SU-DHL-6 (cell line): ENCODE data around the gene MEX3D.
"Not testable (repeated sequence)": the region's sequence is repeated elsewhere in the genome, so short reads cannot be mapped to it uniquely, and the experiment has no call there.

ENCODE experiments used
- H2AFZ ChIP-seq: fragments of 200-600 bp; sonication (generic); 2 replicates; pipeline ENCODE4 v1.6.1; 2014; ENCODE audit warnings: low read depth, mild to moderate bottlenecking, moderate library complexity, mixed read lengths, antibody characterized with exemption, low read length; ENCODE audit not compliant: severe bottlenecking
- H3F3A ChIP-seq: fragments of 200-600 bp; shearing (Covaris generic); 2 replicates; pipeline ENCODE4 v1.6.0; 2016; ENCODE audit warnings: antibody characterized with exemption, mild to moderate bottlenecking; ENCODE audit not compliant: insufficient read depth
- H3K27ac ChIP-seq: fragments of 200-600 bp; sonication (generic); 2 replicates; pipeline ENCODE4 v1.5.1; 2016; ENCODE audit warnings: low read depth, mild to moderate bottlenecking, low read length, moderate library complexity, mixed read lengths
- H3K27me3 ChIP-seq: fragments of 200-600 bp; sonication (generic), shearing (Covaris generic); 2 replicates; pipeline ENCODE4 v1.6.0; 2014; ENCODE audit warnings: mild to moderate bottlenecking, low read length
- H3K36me3 ChIP-seq: fragments of 200-600 bp; sonication (generic); 2 replicates; pipeline ENCODE4 v1.6.1; 2014; ENCODE audit warnings: mild to moderate bottlenecking, low read length, mixed read lengths
- H3K4me2 ChIP-seq: fragments of 300-600, 200-600 bp; shearing (Covaris generic), sonication (generic); 2 replicates; pipeline ENCODE4 v1.6.0; 2014; ENCODE audit warnings: low read length, low read depth, mild to moderate bottlenecking; ENCODE audit not compliant: poor library complexity, severe bottlenecking
- H3K4me3 ChIP-seq: fragments of 200-600 bp; sonication (generic); 2 replicates; pipeline ENCODE4 v1.5.1; 2014; ENCODE audit warnings: antibody characterized with exemption, low read length, mild to moderate bottlenecking, mixed read lengths; ENCODE audit not compliant: insufficient read depth, poor library complexity, severe bottlenecking
- H3K79me2 ChIP-seq: fragments of 200-600 bp; sonication (generic); 2 replicates; pipeline ENCODE4 v1.6.1; 2014; ENCODE audit warnings: mild to moderate bottlenecking, low read length, moderate library complexity; ENCODE audit not compliant: insufficient read depth
- H3K9ac ChIP-seq: fragments of 200-600 bp; sonication (generic); 2 replicates; pipeline ENCODE4 v1.7.0; 2014; ENCODE audit warnings: mild to moderate bottlenecking, low read length
- H3K9me2 ChIP-seq: fragments of 200-600 bp; sonication (generic); replicated peaks from 2 replicates; pipeline ENCODE4 v1.6.1; 2014; ENCODE audit warnings: low read length; ENCODE audit not compliant: insufficient read depth
- H3K9me3 ChIP-seq: fragments of 200-600 bp; sonication (generic); 2 replicates; pipeline ENCODE4 v1.6.1; 2014; ENCODE audit warnings: low read length, mixed read lengths; ENCODE audit not compliant: insufficient read depth
- H4K20me1 ChIP-seq: fragments of 200-600 bp; sonication (generic); 2 replicates; pipeline ENCODE4 v1.6.1; 2014; ENCODE audit warnings: low read depth, mild to moderate bottlenecking, antibody characterized with exemption, low read length, moderate library complexity, mixed read lengths
- CTCF ChIP-seq: fragments of 200-600 bp; sonication (generic); IDR thresholded peaks from one replicate; pipeline ENCODE4 v1.5.1; 2017; ENCODE audit warnings: antibody characterized with exemption, mild to moderate bottlenecking, low read length, moderate library complexity; ENCODE audit not compliant: insufficient read depth, poor library complexity, severe bottlenecking
- EZH2phosphoT487 ChIP-seq: fragments of 200-600 bp; sonication (generic), shearing (Covaris generic); conservative IDR thresholded peaks from 2 replicates; pipeline ENCODE4 v1.6.1; 2018; ENCODE audit warnings: mild to moderate bottlenecking, antibody characterized with exemption, low read length, moderate library complexity, mixed read lengths

The MEX3D gene

DNA sequence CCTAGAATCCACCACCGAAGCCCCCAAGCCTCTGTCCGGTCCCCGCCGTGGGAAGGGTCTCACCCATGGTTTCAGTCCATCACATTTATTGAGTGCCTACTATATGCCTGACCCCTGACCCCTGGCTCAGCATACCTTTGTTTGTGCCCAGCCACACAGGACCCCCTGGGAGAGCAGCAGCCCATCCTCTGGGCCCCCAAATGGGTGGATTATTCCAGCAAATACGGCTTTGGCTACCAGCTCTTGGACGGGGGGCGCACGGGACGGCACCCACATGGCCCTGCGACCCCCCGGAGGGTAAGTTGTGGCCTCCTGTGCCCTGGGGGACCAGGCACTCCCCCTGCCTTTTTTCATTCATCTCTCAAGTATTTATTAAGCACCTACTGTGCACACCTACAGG, 36.5 kb downstream of the MEX3D start:
- Histone ChIP-seq H4K20me1 (no peaks in the 10 kb centered on the region), H3K4me3 (no peak overlapping the region), H3F3A (no peaks in the 10 kb centered on the region), H3K9me2 (no peaks in the 10 kb centered on the region), H2AFZ (no peak overlapping the region), H3K9me3 (no peaks in the 10 kb centered on the region), H3K79me2 (no peaks in the 10 kb centered on the region), H3K36me3 (no peaks in the 10 kb centered on the region), H3K27ac (no peak overlapping the region), H3K27me3 (no peaks in the 10 kb centered on the region), H3K9ac (no peak overlapping the region), H3K4me2 (no peak overlapping the region)
- TF ChIP-seq EZH2phosphoT487 (no peak), CTCF (no peak)

DNA sequence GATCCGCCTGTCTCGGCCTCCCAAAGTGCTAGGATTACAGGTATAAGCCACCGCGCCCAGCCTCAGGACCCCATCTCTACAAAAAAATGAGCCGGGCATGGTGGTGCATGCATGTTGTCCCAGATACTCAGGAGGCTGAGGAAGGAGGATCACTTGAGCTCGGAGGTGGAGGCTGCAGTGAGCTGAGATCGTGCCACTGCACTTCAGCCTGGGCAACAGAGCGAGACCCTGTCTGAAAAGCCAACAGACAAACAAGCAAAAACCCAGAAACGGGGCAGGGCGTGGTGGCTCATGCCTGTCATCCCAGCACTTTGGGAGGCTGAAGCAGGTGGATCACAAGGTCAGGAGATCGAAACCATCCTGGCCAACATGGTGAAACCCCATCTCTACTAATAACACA, 37.3 kb downstream of the MEX3D start:
- H3K4me2 ChIP-seq, H3K27me3 ChIP-seq, H3F3A ChIP-seq, H4K20me1 ChIP-seq, H3K9ac ChIP-seq, H3K27ac ChIP-seq, H3K36me3 ChIP-seq, H2AFZ ChIP-seq, H3K9me2 ChIP-seq, H3K4me3 ChIP-seq, H3K9me3 ChIP-seq, H3K79me2 ChIP-seq: not testable (repeated sequence)

DNA sequence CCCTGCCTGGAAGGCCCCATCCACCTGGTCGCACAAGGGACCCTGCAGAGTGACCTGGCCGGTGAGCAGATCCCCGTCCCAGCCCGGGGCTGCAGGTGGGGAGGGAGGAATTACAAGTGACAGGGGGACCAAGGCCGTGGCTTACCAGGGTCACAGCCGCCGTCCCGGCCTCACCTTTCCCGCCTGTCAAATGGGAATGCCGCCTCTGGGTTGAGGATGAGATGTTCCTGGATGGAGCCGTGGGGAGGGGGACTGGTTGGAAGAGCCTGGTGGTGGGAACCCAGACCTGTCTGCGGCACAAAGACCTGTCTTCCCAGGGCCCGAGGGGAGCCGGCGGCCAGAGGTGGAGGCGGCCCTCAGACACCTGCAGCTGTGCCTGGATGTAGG, 38.7 kb downstream of the MEX3D start:
- no peaks in the 10 kb centered on the region for H3K9me2 ChIP-seq
- H3K79me2 ChIP-seq, result no peaks in the 10 kb centered on the region
- no peaks in the 10 kb centered on the region for H3K27me3 ChIP-seq
- H3F3A ChIP-seq, result no peaks in the 10 kb centered on the region
- H3K4me2 ChIP-seq, result no peak overlapping the region
- TF ChIP-seq CTCF (no peak), EZH2phosphoT487 (no peak)
- H3K27ac ChIP-seq, result no peak overlapping the region
- H3K4me3 ChIP-seq, result no peak overlapping the region
- H4K20me1 ChIP-seq, result no peaks in the 10 kb centered on the region
- no peaks in the 10 kb centered on the region for H3K9me3 ChIP-seq
- no peaks in the 10 kb centered on the region for H3K36me3 ChIP-seq
- no peak overlapping the region for H3K9ac ChIP-seq
- H2AFZ ChIP-seq, result no peak overlapping the region

GRCh38 chr19:1528596-1529429, 39.3 kb downstream of the MEX3D start:
- Histone ChIP-seq H3K27me3 (no peaks in the 10 kb centered on the region), H3K27ac (no peak overlapping the region), H3K9ac (no peak overlapping the region), H2AFZ (no peak overlapping the region), H3K79me2 (no peaks in the 10 kb centered on the region), H3K36me3 (no peaks in the 10 kb centered on the region), H3K9me3 (no peaks in the 10 kb centered on the region), H3F3A (no peaks in the 10 kb centered on the region), H4K20me1 (no peaks in the 10 kb centered on the region), H3K4me2 (no peak overlapping the region), H3K9me2 (no peaks in the 10 kb centered on the region), H3K4me3 (no peak overlapping the region)
- no peak for TF ChIP-seq EZH2phosphoT487
- no peak for TF ChIP-seq CTCF
